Epidermal melanocyte (primary cell): ENCODE measurements around the gene MRGPRF.

ENCODE experiments used
- DNase-seq: peaks from one replicate; pipeline ENCODE4 v3.0.0; 2011; ENCODE audit warnings: low spot score; ENCODE audit not compliant: insufficient read length

Gene MRGPRF

DNA sequence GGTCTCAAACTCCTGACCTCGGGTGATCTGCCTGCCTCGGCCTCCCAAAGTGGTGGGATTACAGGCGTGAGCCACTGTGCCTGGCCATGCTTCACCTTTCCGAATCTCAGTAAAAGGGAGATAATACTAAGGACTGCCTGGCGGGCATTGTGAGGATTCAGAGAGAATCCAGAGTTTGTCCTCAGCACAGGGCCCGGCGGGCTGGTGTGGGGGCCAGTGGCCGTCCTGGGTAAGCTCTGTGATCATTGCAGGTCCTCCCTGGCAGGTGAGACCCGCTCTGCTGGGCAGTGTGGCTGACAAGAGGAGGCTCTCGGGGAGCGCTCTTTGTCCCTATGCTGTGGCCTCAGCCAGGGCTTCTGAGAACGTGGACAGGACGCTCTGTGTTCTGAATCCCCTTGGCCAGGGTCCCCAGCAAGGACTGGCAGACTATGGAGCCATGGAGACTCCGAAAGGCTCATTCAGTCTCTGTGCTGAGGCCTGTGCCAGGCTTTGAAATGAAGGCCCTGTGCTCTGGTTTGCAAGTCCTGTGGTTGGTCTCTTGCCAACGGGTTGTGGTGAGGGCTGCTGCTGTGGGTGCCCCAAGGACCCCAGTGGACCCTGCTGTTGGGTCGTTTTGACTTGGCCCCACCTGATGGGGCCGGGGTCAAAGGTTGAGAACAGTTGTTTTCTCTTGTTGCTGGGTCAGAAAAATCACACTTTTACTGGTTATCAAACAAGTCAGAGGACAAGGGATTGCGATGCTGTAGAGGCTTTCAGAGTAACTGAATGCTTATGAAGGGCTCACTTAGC, 37.7 kb upstream of the MRGPRF start:
- DNase-seq, result no peak

DNA sequence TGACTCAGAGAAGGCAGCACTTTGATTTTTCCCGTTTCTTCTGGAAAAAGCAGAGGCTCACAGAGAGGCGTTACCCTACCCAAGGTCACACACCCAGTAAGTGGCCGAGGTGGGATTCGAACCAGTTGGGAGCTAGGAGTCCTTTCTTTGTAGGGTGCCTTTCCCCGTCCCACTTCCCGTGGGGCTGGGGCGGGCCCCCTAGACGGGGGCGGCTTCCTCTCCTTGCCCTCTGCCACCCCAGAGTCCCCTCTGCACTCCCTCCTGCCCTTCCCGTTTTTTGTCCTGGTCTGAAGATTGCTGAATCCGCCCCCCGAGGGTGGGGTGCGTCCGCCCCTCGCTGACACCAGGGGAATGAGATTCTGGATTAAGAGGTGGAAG, 36.4 kb upstream of the MRGPRF start:
- no peak for DNase-seq

DNA sequence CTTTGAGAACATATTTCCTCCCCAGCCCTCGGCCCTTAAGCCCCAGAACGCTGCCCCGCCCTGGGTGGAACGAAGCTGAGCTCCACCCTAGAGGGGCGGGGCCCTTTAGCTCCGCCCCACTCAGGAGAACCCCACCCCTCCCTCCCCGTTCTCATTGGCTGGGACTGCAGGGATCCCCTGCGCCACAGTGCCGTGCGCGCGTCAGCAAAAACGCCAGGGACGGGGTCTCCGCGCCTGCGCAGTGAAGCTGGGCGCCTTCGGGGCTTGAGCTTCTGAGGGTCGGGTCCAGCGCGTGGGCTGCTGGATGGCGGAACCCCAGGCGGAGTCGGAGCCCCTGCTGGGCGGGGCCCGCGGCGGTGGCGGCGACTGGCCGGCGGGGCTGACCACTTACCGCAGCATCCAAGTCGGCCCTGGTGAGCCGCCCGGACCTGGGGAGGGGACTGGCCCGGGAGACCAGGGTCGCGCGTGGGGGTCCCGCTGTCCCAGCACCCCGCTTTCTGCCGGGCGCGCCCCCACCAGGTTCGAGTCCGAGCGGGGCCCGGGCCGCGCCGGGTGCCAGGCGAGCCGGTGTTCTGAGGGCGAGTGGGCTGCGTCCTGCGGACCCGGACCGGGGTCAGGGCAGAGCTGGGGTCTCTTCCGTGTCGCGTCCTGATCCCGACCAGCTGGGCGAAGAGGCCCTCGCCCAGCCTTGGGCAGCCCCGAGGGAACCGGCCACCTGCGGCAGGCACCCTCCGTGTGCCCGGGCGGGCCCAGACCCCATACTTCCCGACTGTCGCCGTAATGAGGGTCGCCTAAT, 35.8 kb upstream of the MRGPRF start, which contains the start of gene TPCN2:
Gene TPCN2 (plus strand): TSS at position 239 of the 796 bp plus-strand sequence. CDS start 66 bp downstream, at position 305.
- DNase-seq, result peak; percentile 98

DNA sequence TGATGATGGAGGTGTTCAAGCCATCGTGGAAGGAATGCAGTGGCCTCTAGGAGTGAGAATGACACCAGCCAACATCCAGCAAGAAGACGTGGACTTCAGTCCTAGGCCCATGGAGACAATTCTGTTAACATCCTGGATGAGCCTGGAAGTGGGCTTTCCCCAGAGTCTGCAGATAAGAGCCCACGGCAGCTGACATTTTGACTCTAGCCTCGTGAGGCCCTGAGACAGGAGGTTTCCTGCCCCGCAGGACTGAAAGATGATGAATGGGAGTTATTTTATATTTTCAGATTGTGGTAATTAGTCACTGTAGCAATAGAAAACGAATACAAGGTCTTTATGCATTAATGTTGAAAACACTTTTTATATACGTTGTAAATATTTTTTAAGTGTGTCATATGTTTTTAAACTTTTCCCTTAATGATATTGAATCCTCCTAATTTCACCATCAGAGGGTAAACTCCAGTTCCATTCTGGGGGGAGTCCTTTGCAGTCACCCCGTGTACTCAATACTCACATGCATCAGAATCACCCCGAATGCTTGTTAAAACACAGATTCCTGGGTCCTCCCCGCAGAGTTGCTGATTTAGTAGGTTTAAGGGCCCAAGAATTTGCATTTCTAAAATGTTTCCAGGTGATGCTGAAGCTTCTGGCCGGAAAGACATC, 35.1 kb upstream of the MRGPRF start:
- DNase-seq, result peak; percentile 40

DNA sequence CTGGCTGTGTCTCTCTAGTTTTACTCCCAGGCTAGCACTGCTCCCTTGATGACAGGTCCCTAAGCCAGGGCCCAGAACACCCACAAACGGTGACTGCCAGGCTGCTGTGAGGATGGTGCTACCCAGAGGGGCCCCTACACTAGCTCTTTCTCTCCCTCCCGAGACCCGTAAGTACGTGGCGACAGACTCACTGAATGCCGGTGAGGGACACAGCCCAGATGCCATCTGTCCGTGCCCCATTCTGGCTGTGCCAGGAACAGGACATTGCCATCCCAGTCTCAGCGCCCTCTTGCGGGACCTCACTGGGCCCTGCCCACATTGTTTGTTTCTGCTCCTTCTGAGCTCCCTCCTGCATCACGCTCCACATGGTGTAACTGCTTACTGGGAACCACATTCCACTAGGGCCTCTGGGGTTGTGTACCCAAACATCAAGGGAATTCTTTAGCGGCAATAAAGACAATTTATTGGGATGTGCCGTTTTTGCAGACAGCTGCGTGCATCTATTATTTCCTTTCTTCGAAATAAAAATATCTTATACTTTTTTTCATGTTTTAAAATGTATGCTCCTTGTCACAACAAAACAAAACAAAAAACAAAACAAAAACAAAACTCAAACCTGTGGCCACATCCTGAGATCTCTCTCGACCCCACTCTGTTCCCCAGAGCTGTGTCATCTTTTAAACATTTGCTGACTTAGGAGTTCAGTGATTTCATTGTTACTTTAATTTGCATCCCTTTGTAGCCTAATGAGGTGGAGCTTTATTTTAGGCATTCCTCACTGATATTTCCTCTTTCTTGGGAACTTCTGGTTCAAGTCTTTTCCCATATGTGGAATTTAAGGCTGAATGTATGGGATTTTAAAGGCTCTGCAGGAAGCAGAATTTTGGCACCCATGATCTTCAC, 31.3 kb upstream of the MRGPRF start:
- DNase-seq, result peak; percentile 71

DNA sequence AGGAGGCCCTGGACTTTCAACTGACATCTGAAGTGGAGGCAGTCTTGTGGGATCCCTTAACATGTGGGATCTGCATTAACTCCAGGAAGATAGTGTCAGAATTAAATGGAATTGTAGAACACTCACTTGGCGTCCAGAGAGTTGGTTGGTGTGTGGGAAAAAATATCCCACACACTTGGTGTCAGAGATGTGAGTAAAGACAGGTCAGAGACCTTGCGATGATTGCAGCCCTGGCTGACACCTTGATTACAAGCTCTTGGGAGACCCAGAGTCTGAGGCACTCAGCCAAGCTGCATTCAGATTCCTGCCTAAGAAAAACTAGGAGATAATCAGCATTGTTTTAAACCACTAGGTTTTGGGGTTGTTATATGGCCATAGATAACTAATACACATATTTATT, 28.5 kb upstream of the MRGPRF start:
- no peak for DNase-seq

DNA sequence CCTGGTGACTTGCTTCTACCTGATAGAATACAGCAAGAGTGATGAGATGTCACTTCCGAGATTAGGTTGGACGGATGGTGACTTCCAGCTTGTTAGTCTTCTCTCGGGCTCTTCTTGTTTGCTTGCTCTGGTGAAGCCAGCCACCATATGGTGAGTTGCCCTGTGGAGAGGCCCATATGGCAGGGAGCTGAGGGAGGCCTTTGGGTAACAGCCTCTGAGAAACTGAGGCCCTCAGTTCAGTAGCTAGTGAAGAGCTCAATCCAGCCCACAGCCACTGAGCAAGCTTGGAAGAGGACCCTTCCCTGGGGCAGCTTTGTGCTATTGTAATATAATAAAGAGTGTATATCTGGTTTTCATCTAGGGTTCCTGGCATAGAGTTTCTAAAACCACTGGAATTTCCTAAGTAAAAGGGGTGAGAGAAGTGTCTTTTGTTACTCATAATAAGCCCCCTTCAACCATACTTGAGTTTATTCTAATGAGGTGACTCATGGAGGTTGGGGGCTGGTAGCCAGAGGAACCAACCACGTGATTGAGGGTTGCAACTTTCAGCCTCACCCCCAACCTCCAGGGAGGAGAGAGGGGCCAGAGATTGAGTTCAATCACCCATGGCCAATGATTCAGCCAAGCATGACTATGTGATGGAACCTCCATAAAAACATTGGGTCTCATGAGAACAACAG, 27.7 kb upstream of the MRGPRF start:
- peak; percentile 27 for DNase-seq

DNA sequence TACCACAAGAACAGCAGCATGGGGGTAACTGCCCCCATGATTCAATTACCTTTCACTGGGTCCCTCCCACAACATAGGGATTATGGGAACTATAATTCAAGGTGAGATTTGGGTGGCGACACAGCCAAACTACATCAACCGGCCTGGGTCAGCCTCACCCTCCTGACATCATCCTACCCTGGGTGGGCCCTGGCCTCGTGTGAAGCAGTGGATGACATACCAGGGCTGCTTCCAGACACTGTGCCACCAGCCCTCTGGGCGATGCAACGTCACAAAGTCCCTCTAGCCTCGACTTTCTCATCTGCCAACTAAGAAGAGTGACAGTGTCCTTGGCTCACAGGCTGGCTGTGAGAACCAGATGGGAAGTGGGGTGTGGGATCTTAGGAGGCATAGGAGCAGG, 27.0 kb upstream of the MRGPRF start:
- DNase-seq, result no peak

DNA sequence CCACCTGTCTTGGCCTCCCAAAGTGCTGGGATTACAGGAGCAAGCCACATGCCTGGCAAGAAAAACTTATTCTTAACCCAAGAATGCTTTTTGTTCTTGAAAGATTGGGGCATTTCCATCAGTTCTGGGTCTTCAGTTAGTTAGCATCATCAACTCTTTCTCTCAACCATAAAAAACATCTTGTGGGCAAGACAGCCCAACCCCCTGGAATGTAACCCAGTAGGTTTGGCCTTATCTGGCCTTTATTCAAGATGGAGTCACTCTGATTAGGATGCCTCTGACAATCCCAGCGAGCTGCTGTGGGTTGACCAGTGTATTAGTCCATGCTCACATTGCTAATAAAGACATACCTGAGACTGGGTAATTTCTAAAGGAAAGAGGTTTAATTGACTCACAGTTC, 26.5 kb upstream of the MRGPRF start:
- peak; percentile 9 for DNase-seq

DNA sequence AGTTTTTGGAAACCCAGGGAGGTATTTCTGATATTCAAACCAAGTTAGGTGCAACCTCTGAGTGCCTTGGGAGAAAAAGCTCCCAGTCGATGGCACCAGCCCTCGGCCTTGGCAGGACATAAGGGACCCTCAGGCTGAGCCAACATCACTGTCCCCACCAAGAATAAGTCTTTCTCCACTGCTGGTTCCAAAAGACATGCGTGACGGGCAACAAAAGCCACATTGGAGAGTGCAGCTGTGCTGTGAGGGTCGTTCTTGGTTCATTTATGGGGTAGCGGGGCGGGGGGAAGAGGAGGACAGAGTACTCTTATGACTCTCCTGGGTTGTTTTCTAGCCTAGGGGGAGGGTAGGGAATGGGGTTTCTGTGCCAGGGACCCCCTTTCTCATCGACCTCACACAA, 24.5 kb upstream of the MRGPRF start:
- no peak for DNase-seq

DNA sequence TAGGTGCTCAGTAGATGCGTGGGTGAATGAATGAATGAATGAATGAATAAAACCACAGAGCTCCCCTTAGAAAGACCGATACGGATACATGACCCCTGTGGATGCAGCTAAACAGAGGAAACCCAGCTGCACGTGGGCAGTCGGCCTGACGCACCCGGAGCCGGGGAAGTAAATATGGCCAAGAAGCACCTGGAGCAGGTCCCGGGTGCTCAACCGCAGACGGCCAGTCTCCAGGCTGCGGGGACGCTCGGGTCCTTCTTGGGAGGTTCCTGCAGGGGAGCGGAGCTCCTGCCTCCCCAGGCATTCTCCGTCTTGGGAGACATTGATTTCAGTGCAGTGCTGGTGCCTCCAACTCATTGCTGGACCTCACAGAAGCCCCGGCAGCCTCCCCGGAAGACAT, 24.0 kb upstream of the MRGPRF start:
- no peak for DNase-seq

DNA sequence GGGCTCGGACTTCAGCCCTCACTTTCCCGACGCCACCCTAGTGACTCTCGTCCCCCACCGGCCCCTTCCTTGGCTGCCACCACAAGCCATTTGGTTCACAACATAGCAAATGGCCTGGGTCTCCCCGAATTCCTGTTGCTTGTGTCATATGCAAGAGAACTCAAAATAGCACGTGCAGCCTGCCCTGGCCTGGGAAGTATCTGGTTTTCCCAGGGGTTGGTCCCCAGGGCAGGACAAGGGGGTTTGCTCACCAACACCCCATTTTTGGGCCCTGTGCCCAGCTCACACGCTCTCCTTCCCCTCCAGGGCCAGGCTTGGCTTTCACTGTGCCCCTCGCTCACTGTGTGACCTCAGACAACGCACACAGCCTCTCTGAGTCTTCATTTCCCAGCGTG, 22.9 kb upstream of the MRGPRF start:
- DNase-seq, result no peak

DNA sequence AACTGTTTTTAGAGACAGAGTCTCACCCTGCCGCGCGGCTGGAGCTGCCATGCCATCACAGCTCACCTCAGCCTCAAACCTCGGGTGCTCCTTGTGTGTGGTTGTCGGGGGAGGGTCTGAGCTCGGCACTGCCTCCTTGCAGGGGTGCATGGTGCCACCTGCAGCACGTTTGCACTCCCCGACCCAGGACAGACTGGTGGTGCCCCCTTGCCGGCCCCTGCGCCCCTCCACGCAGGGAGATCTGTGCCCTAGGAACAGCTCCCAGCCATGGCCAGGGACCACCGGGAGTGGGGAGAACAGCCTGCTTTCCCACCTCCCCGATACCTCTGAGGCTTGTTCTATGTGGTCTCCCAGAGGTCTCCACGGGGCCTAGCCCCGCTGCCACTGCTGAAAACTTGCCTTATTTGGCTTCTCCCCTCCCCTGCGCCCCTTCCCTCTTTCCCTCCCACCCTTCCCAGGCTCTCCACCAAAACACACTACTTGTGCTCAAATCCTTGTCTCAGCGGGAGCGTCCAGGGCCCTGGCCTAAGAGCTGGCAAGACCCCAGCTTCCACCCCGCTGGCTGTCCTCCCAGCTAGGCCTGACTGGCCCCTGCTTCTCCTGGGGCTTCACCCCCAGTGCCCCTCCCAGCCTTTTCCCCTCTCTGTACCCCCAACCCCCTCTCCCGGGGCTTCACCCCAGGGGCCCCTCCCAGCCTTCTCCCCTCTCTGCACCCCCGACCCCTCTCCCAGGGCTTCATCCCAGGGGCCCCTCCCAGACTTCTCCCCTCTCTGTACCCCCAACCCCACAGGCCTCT, 22.3 kb upstream of the MRGPRF start:
- DNase-seq, result no peak

DNA sequence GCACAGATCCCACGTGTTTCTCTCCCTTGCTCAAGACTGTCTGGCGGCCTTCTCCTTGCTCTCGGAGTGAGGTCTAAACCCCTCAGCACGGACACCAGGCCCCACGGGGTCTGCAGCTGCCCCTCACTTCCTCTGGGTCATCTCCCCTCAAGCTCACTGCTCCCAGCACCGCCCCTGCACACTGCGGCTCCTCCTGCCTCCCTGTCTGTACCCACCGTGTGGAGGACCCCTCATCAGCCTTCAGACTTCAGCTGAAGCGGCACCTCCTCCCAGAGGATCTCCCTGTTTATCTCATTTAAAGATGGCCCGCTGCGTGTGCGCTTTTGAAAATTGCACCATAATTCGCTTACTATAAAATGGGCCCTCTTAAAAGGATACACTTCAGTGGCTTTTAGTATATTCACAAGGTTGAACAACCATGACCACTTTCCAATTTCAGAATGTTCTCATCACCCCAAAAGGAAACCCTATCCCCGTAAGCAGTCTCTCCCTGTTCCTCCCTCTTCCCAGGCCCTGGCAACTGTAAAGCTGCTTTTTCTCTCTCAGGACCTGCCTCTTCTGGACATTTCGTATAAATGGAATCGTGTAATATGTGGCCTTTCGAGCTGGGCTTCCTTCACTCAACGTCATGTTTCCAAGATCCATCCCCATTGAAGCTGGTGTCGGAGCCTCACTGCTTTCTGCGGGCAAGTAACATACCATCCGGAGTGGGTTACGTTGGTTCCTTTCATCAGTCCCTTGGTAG, 21.2 kb upstream of the MRGPRF start:
- DNase-seq, result no peak

DNA sequence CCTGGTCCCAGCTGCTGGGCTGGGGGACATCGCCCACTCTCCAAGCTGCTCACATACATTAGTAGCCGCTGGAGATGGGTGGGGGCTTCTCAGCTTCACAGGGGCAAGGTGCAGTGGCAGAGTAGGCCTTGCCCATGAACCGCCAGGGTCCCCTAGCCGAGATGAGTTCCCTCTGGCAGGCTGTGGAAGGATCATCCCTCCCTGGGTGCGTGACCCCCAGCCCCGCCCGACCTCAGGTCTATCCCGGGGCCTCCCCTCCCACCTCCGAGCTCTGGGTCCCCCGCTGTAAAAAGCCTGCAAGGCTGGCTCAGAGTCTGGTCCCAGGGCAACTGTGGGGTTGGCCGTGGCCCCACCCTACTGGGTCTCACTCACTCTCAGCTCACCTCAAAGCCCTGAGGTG, 20.4 kb upstream of the MRGPRF start:
- DNase-seq, result no peak

DNA sequence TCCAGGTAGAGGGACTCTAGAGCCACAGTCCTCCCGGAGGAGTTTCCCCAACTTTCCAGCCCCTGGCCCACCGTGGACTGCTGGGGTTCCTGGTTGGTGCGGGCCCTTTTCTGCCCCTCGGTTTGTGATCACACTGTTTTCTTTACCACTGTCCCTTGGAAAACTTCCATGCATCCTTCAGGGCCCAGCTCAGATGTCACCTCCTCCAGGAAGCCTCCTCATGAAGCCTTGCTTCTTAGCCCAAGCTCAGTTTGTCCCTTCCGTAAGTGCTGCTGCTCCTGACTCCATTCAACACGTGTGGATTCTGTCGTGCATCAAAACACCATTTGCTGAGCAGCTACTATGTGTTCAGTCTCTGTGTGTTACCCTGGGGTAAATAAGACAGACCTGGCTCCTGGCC, 19.8 kb upstream of the MRGPRF start:
- no peak for DNase-seq

DNA sequence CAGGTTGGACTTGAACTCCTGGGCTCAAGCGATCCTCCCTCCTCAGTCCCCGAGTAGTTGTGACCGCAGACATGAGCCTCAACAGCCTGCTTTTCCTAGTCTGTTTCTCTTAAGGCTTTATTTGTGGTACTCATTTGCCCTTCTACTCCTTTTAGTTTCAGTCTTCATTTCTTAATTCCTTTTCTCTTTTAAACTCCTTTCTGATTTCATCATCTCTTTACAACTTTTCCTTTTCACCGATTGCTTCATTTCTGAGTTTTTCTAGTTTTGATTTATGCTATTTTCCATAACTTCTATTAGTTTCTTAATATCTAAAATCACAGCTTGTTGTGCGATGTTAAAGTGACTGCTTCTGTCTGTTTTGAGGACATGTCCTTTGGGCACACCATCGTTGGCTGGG, 17.3 kb upstream of the MRGPRF start:
- no peak for DNase-seq

DNA sequence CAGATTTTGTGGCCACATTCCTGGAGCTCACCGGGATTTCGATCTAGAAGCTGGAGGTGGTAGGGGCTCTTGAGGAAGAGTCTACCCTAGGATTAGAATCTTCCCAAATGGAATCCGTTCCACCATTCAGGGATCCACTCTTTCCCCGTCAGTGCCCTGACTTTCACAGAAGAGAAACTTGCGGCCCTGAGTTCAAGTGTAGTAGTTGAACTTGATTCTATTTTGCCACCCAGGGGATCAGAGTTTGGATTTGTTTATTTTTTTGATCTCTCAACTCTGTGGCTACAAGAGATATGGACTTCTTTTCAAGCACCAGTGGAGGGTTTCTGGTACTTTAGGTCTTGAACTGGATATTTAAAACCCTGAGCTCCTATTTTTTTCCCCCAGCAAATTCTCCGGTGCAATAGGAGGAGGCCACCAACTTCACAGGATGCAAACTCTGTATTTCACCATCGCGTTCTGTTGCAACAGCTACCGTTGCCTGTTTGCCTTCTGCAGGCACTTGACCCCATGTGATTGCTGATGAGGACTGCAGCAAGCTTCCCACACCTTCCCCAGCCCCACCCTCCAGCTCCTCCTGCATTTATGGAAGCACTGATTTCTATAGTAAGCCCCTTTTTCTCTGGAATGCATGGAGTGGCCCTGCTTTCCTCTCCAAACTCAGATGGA, 14.8 kb upstream of the MRGPRF start:
- DNase-seq, result no peak

DNA sequence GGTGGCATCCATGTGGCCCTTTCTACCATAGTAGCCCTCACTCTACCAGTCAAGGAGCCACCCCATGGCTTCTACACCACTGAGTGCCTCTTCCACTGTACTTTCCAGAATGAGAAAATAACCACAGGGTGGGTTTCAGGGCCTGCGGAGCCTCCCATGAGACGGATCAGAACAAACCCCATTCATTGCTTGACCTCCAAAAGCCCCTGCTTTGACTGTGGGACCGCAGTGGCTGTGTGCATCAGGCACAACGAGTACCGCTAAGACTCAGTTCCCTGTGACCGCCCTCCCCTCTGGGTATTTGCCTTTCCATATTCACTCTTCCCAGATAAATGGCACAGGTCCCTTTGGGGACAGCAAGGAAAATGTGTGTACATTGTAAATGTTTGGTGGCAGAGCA, 11.5 kb upstream of the MRGPRF start:
- no peak for DNase-seq
